GM10847 (cell line): ENCODE measurements around the gene LIMK2.

Source experiments
- POLR2A ChIP-seq: IDR thresholded peaks from 2 replicates; pipeline ENCODE4 v1.6.1; 2011; ENCODE audit not compliant: insufficient read length; ENCODE audit errors: extremely low read depth

The LIMK2 gene

DNA sequence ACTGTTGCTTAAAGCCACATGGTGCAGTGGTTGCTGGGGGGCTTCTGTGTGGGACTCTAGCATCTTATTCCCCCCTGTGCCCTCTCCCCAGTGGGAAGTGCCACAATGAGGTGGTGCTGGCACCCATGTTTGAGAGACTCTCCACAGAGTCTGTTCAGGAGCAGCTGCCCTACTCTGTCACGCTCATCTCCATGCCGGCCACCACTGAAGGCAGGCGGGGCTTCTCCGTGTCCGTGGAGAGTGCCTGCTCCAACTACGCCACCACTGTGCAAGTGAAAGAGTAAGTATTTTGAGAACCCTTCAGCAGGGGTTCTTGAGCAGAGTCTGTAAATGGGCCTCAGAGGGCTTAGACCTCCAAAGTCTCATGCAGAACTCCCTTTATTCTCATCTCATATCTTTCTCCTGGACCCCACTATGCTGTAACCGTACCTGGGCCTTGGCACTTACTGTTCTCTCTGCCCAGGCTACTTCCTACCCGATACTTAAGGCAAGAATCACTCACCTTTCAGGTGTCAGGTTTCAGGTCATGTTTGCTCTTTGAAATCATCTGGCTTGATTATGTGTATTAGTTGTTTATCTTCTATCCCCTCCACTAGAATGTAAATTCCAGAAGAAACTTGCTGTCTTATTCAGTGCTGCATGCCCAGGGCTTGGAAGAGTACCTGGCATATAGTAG is 47.8 kb downstream of the LIMK2 start:
- no peak for TF ChIP-seq POLR2A

GRCh38 chr22:31260474-31260856 is 48.4 kb downstream of the LIMK2 start:
- TF ChIP-seq POLR2A = no peak

- TF ChIP-seq POLR2A = no peak
These were observed 50.4 kb downstream of the LIMK2 start for GRCh38 chr22:31262312-31263133.

DNA sequence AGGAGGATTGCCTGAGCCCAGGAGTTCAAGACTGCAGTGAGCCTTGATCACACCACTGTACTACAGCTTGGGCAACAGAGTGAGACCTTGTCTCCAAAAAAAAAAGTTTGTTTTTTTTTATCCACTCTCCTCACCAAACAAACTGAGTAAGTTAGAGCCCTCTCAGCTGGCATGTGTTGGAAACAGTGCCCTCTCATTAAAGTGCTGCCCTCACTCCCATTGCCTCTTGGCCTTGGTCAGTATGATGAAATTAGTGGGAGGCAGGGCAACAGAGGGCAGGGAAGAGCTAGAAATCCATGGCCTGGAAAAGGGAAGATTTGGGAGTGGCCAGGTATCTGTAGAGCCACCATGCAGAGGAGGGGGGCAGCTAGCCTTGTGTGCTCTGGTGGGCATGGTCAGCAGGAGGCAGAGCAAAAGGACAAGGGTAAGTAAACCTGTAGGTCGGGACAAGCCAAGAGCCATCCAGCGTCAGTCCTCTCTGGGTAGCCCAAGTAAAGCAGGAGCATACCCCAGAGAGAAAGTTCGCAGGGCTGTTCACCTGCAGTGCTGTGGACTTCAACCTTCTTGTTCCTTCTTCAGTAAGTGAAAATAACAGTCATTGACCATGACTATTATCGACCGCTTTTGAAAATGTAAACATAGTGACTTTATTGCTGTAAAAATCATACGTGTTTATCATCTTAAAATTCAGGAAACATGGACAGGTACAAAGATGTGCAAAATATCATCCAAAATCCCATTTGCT is 52.0 kb downstream of the LIMK2 start:
- no peak for TF ChIP-seq POLR2A

- TF ChIP-seq POLR2A = no peak
These were observed 56.2 kb downstream of the LIMK2 start for GRCh38 chr22:31268281-31268680.

DNA sequence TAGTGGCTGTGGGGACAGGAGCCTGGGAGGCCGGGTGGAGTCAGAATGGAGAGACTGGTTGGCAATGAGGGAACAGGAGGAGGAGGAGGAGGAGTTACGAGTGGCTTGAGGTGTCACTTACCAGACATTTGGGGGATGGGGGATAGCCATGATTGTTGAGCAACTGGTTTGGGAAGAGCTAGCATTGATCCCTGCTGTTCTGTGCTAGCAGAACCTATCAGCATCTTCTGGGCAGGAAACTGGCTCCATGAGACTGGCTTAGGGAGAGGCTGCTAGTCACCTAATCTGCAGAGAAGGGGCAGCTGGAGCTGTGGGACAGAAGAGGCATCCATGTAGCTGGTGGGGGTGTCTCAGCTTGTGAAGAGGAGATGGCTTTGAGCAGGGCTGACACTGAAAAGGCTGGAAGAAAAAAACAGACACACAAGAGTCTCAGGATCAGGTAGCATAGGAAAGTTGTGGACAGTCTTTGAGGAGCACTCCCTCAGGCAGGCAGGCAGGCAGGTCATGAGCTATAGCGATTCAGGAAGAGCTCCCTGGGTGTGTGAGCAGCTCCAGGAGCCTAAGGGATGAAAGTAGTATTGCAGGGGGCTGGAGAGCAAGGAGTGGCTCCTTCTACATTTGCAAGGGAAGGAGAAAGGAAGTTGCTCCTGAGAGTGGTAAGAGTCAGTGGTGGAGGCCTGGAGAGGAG is 57.9 kb downstream of the LIMK2 start:
- no peak for TF ChIP-seq POLR2A

- no peak for TF ChIP-seq POLR2A
These were observed 58.9 kb downstream of the LIMK2 start for GRCh38 chr22:31271026-31271425.

DNA sequence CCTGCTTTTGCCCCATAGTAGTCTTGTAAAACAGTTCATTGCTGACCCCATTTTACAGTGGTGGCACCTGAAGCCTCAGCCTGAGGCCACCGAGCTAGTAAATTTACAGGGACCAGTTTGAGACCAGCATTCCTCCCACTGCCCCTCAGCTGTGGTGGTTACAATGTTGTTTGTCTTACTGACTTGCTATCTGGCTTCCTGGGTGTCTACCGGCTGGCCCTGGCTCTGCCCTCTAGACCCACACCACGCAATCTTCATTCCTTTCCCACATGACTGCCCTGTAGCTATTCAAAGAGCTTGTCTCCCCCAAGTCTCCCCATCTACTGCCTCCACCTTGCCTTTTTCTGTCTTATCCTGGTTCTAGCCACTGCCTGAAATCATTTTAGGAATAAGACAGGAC is 59.4 kb downstream of the LIMK2 start:
- TF ChIP-seq POLR2A = no peak

DNA sequence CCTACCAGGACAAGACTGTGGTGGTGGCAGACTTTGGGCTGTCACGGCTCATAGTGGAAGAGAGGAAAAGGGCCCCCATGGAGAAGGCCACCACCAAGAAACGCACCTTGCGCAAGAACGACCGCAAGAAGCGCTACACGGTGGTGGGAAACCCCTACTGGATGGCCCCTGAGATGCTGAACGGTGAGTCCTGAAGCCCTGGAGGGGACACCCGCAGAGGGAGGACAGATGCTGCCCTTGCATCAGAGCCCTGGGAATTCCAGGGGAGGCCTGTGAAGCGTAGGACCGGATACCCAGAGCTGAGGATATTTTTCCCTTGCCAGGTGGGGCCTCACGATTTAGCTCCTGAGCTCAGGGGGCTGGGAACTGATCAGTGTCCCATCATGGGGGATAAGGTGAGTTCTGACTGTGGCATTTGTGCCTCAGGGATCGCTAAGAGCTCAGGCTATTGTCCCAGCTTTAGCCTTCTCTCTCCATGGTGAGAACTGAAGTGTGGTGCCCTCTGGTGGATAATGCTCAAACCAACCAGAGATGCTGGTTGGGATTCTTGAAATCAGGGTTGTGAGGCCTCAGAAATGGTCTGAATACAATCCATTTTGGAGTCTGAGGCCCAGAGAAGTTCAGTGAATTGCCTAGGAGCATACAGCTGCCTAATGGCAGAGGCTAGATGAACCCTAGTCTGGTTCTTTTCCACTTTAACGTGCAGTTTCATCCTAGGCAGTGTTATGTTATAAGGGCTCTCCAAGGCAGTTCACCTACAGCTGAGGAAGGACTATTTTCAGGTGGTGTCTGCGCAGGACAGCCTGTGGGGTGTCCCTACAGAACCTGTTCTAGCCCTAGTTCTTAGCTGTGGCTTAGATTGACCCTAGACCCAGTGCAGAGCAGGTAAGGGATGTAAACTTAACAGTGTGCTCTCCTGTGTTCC is 60.7 kb downstream of the LIMK2 start:
- no peak for TF ChIP-seq POLR2A

DNA sequence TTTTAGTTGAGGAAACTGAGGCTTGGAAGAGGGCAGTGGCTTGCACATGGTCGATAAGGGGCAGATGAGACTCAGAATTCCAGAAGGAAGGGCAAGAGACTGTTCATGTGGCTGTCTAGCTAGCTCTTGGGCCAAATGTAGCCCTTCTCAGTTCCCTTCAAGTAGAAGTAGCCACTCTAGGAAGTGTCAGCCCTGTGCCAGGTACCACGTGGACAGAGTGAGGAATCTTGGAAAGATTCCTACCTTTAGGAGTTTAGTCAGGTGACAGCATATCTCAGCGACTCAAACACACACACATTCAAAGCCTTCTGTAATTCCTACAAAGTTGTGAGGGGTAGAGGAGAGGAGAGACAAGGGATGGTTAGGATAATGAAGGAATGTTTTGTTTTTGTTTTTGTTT is 61.9 kb downstream of the LIMK2 start:
- TF ChIP-seq POLR2A = no peak

- TF ChIP-seq POLR2A = no peak
These were observed 62.9 kb downstream of the LIMK2 start for GRCh38 chr22:31275018-31275417.

- TF ChIP-seq POLR2A = no peak
These were observed 63.5 kb downstream of the LIMK2 start for GRCh38 chr22:31275576-31275975.

DNA sequence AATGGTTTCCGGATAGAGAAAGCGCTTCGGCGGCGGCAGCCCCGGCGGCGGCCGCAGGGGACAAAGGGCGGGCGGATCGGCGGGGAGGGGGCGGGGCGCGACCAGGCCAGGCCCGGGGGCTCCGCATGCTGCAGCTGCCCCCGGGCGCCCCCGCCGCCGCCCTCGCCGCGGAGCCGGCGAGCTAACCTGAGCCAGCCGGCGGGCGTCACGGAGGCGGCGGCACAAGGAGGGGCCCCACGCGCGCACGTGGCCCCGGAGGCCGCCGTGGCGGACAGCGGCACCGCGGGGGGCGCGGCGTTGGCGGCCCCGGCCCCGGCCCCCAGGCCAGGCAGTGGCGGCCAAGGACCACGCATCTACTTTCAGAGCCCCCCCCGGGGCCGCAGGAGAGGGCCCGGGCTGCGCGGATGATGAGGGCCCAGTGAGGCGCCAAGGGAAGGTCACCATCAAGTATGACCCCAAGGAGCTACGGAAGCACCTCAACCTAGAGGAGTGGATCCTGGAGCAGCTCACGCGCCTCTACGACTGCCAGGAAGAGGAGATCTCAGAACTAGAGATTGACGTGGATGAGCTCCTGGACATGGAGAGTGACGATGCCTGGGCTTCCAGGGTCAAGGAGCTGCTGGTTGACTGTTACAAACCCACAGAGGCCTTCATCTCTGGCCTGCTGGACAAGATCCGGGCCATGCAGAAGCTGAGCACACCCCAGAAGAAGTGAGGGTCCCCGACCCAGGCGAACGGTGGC is 64.5 kb downstream of the LIMK2 start:
- no peak for TF ChIP-seq POLR2A

DNA sequence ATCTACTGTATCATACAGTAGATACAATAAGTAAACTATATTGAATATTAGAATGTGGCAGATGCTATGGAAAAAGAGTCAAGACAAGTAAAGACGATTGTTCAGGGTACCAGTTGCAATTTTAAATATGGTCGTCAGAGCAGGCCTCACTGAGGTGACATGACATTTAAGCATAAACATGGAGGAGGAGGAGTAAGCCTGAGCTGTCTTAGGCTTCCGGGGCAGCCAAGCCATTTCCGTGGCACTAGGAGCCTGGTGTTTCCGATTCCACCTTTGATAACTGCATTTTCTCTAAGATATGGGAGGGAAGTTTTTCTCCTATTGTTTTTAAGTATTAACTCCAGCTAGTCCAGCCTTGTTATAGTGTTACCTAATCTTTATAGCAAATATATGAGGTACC is 65.6 kb downstream of the LIMK2 start:
- TF ChIP-seq POLR2A = no peak
